NB4 (cell line): ENCODE results near the gene APMAP.
"Not testable (repeated sequence)": the region's sequence is repeated elsewhere in the genome, so short reads cannot be mapped to it uniquely, and the experiment has no call there.

Experiments used
- DNase-seq: peaks from one replicate; pipeline ENCODE4 v3.0.0; 2010; ENCODE audit warnings: low read depth
- H3K4me3 ChIP-seq: one replicate; pipeline ENCODE4 v1.5.1; 2011; ENCODE audit warnings: mild to moderate bottlenecking, low read depth, low read length, moderate library complexity
- MYC ChIP-seq: IDR thresholded peaks from 2 replicates; pipeline ENCODE4 v1.6.1; 2011; ENCODE audit warnings: low read depth, low read length
- POLR2A ChIP-seq: IDR thresholded peaks from 2 replicates; pipeline ENCODE4 v1.6.1; 2011; ENCODE audit warnings: mild to moderate bottlenecking; ENCODE audit not compliant: insufficient read length; ENCODE audit errors: extremely low read depth
- TF ChIP-seq, protein P1 (sequence below): IDR thresholded peaks from 2 replicates; pipeline ENCODE4 v1.6.1; 2011; ENCODE audit warnings: low read depth, low read length
- TF ChIP-seq, protein P2 (sequence below): IDR thresholded peaks from one replicate; pipeline ENCODE4 v1.5.1; 2012; ENCODE audit warnings: low read depth, low read length

Gene APMAP

GRCh38 chr20:24950128-24950835 lies 42.3 kb downstream of the APMAP start:
- TF ChIP-seq, protein P1, sequence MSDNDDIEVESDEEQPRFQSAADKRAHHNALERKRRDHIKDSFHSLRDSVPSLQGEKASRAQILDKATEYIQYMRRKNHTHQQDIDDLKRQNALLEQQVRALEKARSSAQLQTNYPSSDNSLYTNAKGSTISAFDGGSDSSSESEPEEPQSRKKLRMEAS: no peak
- TF ChIP-seq, protein P2, sequence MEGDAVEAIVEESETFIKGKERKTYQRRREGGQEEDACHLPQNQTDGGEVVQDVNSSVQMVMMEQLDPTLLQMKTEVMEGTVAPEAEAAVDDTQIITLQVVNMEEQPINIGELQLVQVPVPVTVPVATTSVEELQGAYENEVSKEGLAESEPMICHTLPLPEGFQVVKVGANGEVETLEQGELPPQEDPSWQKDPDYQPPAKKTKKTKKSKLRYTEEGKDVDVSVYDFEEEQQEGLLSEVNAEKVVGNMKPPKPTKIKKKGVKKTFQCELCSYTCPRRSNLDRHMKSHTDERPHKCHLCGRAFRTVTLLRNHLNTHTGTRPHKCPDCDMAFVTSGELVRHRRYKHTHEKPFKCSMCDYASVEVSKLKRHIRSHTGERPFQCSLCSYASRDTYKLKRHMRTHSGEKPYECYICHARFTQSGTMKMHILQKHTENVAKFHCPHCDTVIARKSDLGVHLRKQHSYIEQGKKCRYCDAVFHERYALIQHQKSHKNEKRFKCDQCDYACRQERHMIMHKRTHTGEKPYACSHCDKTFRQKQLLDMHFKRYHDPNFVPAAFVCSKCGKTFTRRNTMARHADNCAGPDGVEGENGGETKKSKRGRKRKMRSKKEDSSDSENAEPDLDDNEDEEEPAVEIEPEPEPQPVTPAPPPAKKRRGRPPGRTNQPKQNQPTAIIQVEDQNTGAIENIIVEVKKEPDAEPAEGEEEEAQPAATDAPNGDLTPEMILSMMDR: no peak
- TF ChIP-seq POLR2A: no peak
- TF ChIP-seq MYC: no peak
- peak overlapping the region; percentile 74 for H3K4me3 ChIP-seq
- DNase-seq: peak; percentile 30

GRCh38 chr20:24949756-24950127 lies 42.8 kb downstream of the APMAP start:
- no peak for TF ChIP-seq POLR2A
- TF ChIP-seq, protein P1: no peak
- TF ChIP-seq MYC: no peak; the same call in none of the 2 replicates
- TF ChIP-seq, protein P2: no peak
- DNase-seq: peak; percentile 80
- peak overlapping the region; percentile 74 for H3K4me3 ChIP-seq

- H3K4me3 ChIP-seq: peak within 1 kb of the TSS; percentile 74
- peak; percentile 97 for DNase-seq
- TF ChIP-seq, protein P1: peak; percentile 7; the same call in 1 of the 2 replicates
- 0 out of 2 replicates have a peak, but pooled peaks have one; percentile 15 for TF ChIP-seq MYC
- peak; percentile 70 for TF ChIP-seq POLR2A
- TF ChIP-seq, protein P2: no peak
These were observed 43.4 kb downstream of the APMAP start, which contains the start of gene CST7 for GRCh38 chr20:24948939-24949679. Gene CST7 (plus strand): TSS chr20:24949269. CDS start chr20:24949506, 237 bp downstream.

GRCh38 chr20:24948396-24948938 lies 44.1 kb downstream of the APMAP start:
- DNase-seq, H3K4me3 ChIP-seq: not testable (repeated sequence)

GRCh38 chr20:24946376-24946775 lies 46.2 kb downstream of the APMAP start:
- H3K4me3 ChIP-seq: not testable (repeated sequence)

GRCh38 chr20:24943731-24944130 lies 48.8 kb downstream of the APMAP start:
- H3K4me3 ChIP-seq: no peak overlapping the region
- no peak for TF ChIP-seq POLR2A
- TF ChIP-seq, protein P2: no peak
- TF ChIP-seq MYC: no peak
- TF ChIP-seq, protein P1: no peak
- DNase-seq: no peak

More at GRCh38 chr20:24946376-24946775, 46.2 kb downstream of the APMAP start:
- not testable (repeated sequence) for DNase-seq
